Measurements from ENCODE around the gene ARID3A.

- TF ChIP-seq, protein P1, sequence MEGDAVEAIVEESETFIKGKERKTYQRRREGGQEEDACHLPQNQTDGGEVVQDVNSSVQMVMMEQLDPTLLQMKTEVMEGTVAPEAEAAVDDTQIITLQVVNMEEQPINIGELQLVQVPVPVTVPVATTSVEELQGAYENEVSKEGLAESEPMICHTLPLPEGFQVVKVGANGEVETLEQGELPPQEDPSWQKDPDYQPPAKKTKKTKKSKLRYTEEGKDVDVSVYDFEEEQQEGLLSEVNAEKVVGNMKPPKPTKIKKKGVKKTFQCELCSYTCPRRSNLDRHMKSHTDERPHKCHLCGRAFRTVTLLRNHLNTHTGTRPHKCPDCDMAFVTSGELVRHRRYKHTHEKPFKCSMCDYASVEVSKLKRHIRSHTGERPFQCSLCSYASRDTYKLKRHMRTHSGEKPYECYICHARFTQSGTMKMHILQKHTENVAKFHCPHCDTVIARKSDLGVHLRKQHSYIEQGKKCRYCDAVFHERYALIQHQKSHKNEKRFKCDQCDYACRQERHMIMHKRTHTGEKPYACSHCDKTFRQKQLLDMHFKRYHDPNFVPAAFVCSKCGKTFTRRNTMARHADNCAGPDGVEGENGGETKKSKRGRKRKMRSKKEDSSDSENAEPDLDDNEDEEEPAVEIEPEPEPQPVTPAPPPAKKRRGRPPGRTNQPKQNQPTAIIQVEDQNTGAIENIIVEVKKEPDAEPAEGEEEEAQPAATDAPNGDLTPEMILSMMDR (IDR thresholded peaks at IDR 0.05), result no peak
- no peak for TF ChIP-seq POLR2A (IDR thresholded peaks at IDR 0.05)
Measured at GRCh38 chr19:896434-896833, 29.4 kb upstream of the ARID3A start.
